Stomach smooth muscle (tissue), 2 donors: ENCODE results near the gene HDAC5.
A peak's percentile ranks its signal among the peaks of the same experiment; 100 is the strongest.

Experiments
- H3K27ac ChIP-seq: one replicate; pipeline ENCODE4 v1.7.0; 2013; ENCODE audit warnings: mild to moderate bottlenecking, low read length, inconsistent platforms
- H3K27me3 ChIP-seq, 2 donors: one replicate each; pipeline ENCODE4 v1.7.0; 2013; ENCODE audit warnings: low read length in 2 of 2; ENCODE audit not compliant: insufficient read depth in 2 of 2, control insufficient read depth in 1 of 2
- H3K36me3 ChIP-seq, 2 donors: one replicate each; pipeline ENCODE4 v1.7.0; 2013; ENCODE audit warnings: low read length in 2 of 2; ENCODE audit not compliant: control insufficient read depth in 2 of 2, insufficient read depth in 2 of 2
- H3K4me1 ChIP-seq: one replicate; pipeline ENCODE4 v1.7.0; 2013; ENCODE audit warnings: low read length; ENCODE audit not compliant: control insufficient read depth, insufficient read depth
- H3K4me3 ChIP-seq, 2 donors: one replicate each; pipeline ENCODE4 v1.7.0; 2013; ENCODE audit warnings: low read length in 2 of 2
- H3K9ac ChIP-seq, 2 donors: one replicate each; pipeline ENCODE4 v1.7.0; 2013; ENCODE audit warnings: low read length in 2 of 2, mild to moderate bottlenecking in 1 of 2
- H3K9me3 ChIP-seq, 2 donors: one replicate each; pipeline ENCODE4 v1.7.0; 2013; ENCODE audit warnings: low read length in 2 of 2; ENCODE audit not compliant: control insufficient read depth in 2 of 2
- donor health status: healthy.
- donor health status: Pancreatic carcinoma.

The HDAC5 gene

DNA sequence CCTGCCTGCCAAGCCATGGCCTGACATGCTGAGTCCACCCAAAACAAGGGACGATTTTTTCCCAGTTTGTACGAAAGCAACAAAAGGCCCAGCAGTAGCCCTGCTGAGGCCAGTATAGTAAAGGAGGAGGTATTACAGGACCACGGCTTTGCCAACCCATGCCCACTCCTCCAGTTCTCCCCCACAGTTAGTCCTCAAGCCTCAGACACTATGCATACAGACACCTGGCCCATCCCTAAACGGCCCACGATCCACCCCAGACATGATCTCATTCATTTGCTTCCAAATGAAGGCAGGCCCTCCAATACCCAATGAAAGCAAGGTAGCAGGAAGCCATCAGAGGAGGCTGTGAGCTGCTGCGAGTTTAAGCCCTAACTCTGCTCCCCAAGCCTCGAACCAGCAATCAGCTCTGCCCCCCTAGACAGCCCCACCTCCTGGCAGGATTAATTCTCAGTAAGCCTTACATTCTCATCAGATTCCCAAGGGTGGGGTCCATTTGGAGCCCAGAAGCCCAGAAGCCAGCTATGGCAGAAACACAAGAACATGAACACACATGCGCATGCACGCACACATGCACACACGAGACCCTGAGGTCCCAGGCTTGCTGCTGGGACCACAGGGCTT, 4.9 kb downstream of the HDAC5 start:
- Histone ChIP-seq H3K27ac (no peak overlapping the region), H3K27me3 (no peaks in the 10 kb centered on the region), H3K4me3 (no peak overlapping the region), H3K9ac (no peak overlapping the region), H3K4me1 (peaks cover 74% of the 10 kb centered on the region), H3K9me3 (no peaks in the 10 kb centered on the region), H3K36me3 (peaks cover 13 to 19% of the 10 kb centered on the region in 2 donors)

DNA sequence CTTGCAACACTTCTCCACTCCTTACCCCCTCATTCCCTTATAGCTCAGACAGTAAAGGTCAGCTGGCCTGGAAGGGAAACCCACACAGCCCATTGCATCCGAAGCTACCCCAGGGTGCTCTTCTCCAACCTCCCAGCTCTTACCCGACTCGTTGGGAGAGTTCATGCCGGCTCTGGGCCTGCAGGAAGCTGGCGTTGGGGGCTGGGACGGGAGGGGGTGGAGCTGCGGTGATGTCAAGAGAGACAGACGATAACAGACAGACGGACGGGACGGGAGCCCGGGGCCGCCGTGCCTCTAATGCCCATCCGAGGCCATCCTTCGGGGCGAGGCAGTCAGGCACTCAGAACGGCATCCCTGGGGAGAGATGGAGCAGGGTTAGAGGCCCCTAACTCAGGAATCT, 6.1 kb downstream of the HDAC5 start:
- H3K36me3 ChIP-seq: peaks cover 13 to 23% of the 10 kb centered on the region in 2 donors
- no peak overlapping the region for H3K27ac ChIP-seq
- H3K27me3 ChIP-seq: no peaks in the 10 kb centered on the region
- no peak overlapping the region for H3K4me3 ChIP-seq
- H3K9ac ChIP-seq: no peak overlapping the region
- H3K4me1 ChIP-seq: peaks cover 81% of the 10 kb centered on the region
- no peaks in the 10 kb centered on the region for H3K9me3 ChIP-seq

- peaks cover 79% of the 10 kb centered on the region for H3K4me1 ChIP-seq
- no peak overlapping the region for H3K9ac ChIP-seq
- H3K27ac ChIP-seq: no peak overlapping the region
- H3K4me3 ChIP-seq: no peak overlapping the region
- peaks cover 13 to 23% of the 10 kb centered on the region in 2 donors for H3K36me3 ChIP-seq
- no peaks in the 10 kb centered on the region for H3K9me3 ChIP-seq
- H3K27me3 ChIP-seq: no peaks in the 10 kb centered on the region
Measured at GRCh38 chr17:44115585-44116415, 7.6 kb downstream of the HDAC5 start.

- Histone ChIP-seq H3K36me3 (peaks cover 13 to 23% of the 10 kb centered on the region in 2 donors), H3K27ac (no peak overlapping the region), H3K4me1 (peaks cover 81% of the 10 kb centered on the region), H3K9me3 (no peaks in the 10 kb centered on the region), H3K4me3 (no peak overlapping the region), H3K27me3 (no peaks in the 10 kb centered on the region), H3K9ac (no peak overlapping the region)
Measured at GRCh38 chr17:44113868-44114840, 9.3 kb downstream of the HDAC5 start.

DNA sequence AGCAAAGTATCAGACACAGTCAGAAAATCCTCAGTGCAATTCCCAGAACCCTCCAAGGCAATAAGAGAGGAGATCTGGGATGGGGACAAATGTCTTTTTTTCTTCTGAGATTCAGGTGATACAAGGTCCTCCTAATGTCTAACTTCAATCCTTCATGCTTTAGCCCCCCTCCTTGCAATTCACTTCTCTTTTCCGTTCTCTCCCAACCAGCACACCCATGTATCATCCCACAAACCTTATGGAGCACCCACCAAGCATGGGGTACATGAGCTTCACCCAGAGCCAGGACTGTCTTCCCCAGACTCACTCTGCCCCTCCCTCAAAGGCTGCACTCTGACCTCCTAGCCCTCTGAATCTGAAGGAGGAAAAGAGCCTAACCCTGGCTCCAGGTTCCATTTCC, 10.1 kb downstream of the HDAC5 start:
- H3K27ac ChIP-seq: peak overlapping the region; percentile 31

GRCh38 chr17:44112284-44113280, 10.9 kb downstream of the HDAC5 start:
- peak overlapping the region; percentile 31 for H3K27ac ChIP-seq
- H3K9ac ChIP-seq: no peak overlapping the region

More for the DNA sequence above, 10.1 kb downstream of the HDAC5 start:
- Histone ChIP-seq H3K4me3 (no peak overlapping the region), H3K4me1 (peaks cover 80% of the 10 kb centered on the region), H3K9ac (no peak overlapping the region), H3K27me3 (no peaks in the 10 kb centered on the region), H3K36me3 (peaks cover 13 to 23% of the 10 kb centered on the region in 2 donors), H3K9me3 (no peaks in the 10 kb centered on the region)

DNA sequence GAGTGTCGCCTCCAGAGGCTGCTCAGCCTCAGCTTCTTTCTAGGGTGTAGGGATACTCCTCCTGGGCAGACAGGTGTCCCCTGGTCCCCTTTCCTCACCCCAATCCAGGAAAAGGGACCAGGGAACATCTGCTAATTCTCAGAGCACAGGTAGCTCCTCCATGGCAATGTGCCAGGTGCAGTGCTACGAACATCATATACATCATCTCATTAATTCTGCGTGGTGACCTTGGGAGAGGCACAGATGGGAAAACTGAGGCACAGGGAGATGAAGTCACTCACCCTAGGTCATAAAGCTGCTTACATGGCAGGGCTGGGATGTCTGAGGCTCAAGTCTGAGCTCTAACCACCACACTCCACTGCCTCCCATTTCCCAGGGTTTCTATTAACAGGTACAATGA, 11.7 kb downstream of the HDAC5 start:
- Histone ChIP-seq H3K9ac (peak overlapping the region in 1 of 2 donors; percentile 2), H3K4me3 (peak overlapping the region in 1 of 2 donors; percentile 81), H3K36me3 (peaks cover 8 to 16% of the 10 kb centered on the region in 2 donors), H3K4me1 (peaks cover 92% of the 10 kb centered on the region), H3K27me3 (no peaks in the 10 kb centered on the region), H3K27ac (peak overlapping the region; percentile 31), H3K9me3 (no peaks in the 10 kb centered on the region)

More at GRCh38 chr17:44112284-44113280, 10.9 kb downstream of the HDAC5 start:
- H3K9me3 ChIP-seq: no peaks in the 10 kb centered on the region
- H3K36me3 ChIP-seq: peaks cover 13 to 22% of the 10 kb centered on the region in 2 donors
- no peaks in the 10 kb centered on the region for H3K27me3 ChIP-seq
- peak overlapping the region in 1 of 2 donors; percentile 29 for H3K4me3 ChIP-seq
- H3K4me1 ChIP-seq: peaks cover 88% of the 10 kb centered on the region

DNA sequence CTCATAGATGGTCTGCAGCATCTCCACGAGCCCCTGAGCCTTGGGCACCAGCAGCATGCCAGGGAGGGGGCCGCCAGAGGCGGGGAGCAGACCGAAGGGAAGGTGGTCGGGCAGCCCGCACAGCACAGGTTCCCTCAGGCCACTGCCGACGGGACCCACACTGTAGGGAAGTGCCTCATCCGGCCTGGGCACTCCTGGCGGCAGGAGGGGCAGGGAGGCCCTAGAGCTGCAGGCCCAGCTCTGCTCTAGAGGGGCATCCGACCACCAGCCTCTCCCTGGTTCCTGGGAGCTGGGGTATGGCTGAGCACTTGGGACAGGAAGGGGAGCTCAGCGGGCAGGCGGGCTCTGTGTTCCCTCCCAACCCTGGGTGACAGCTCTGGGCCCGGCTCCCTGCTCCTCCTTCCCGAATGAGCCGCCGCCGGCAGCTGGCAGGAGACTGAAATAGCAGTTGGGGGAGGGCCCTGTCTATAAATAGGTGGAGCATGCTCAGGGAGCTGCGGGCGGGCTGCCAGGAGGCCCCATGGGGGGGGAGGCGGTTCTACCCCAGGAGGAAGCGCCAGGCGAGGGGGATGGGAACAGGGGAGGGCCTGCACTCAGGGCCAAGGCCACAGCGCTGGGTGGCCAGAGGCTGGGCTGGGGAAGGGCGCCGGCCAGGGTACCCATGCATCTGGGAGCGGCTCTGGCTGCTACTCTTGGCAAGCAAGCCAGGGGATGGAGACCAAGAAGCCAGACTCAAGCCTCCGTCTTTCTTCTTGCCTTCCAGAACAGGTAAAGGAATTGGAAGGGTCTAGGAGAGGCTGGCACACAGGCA, 12.4 kb downstream of the HDAC5 start:
- Histone ChIP-seq H3K4me1 (peaks cover 97% of the 10 kb centered on the region), H3K36me3 (peaks cover 3 to 10% of the 10 kb centered on the region in 2 donors)

GRCh38 chr17:44110011-44110686, 13.3 kb downstream of the HDAC5 start:
- no peaks in the 10 kb centered on the region for H3K9me3 ChIP-seq
- H3K4me1 ChIP-seq: peaks cover 97% of the 10 kb centered on the region
- peaks cover 3 to 10% of the 10 kb centered on the region in 2 donors for H3K36me3 ChIP-seq
- H3K27ac ChIP-seq: peak overlapping the region; percentile 85
- peak overlapping the region; percentile 54 to 69 for H3K9ac ChIP-seq
- H3K27me3 ChIP-seq: no peaks in the 10 kb centered on the region
- H3K4me3 ChIP-seq: peak overlapping the region; percentile 42 to 81

More for the DNA sequence above, 12.4 kb downstream of the HDAC5 start:
- Histone ChIP-seq H3K27me3 (no peaks in the 10 kb centered on the region), H3K27ac (peak overlapping the region; percentile 85), H3K9me3 (no peaks in the 10 kb centered on the region), H3K9ac (peak overlapping the region; percentile 54 to 69), H3K4me3 (peak overlapping the region; percentile 42 to 81)
